H9 (cell line): Measurements from ENCODE around the gene CROCC. TPM values are rescaled to one million over a fixed set of nuclear protein-coding genes. Genes with fewer than 3 reads are reported as not detected.
A peak's percentile ranks its signal among the peaks of the same experiment; 100 is the strongest.

Experiments
- DNase-seq: peaks from one replicate; pipeline ENCODE4 v3.0.0-alpha.2; 2017
- H2AFZ ChIP-seq: one replicate; pipeline ENCODE4 v1.6.1; 2013; ENCODE audit warnings: mild to moderate bottlenecking, low read length, control low read depth, moderate library complexity
- H2AK5ac ChIP-seq: 2 replicates; pipeline ENCODE4 v1.6.1; 2013; ENCODE audit warnings: low read length, control low read depth, mixed read lengths; ENCODE audit not compliant: insufficient read length
- H2BK120ac ChIP-seq: one replicate; pipeline ENCODE4 v1.6.1; 2013; ENCODE audit warnings: low read depth, mild to moderate bottlenecking, low read length, control low read depth, inconsistent platforms; ENCODE audit not compliant: poor library complexity, severe bottlenecking
- H2BK12ac ChIP-seq: 2 replicates; pipeline ENCODE4 v1.6.1; 2013; ENCODE audit warnings: low read length, control low read depth, mixed read lengths, low read depth; ENCODE audit not compliant: insufficient read length
- H2BK15ac ChIP-seq: 2 replicates; pipeline ENCODE4 v1.6.1; 2013; ENCODE audit warnings: low read depth, low read length, control low read depth
- H2BK20ac ChIP-seq: one replicate; pipeline ENCODE4 v1.6.1; 2013; ENCODE audit warnings: low read depth, mild to moderate bottlenecking, low read length, control low read depth, inconsistent platforms; ENCODE audit not compliant: poor library complexity, severe bottlenecking
- H2BK5ac ChIP-seq: 2 replicates; pipeline ENCODE4 v1.6.1; 2013; ENCODE audit warnings: low read length, control low read depth, mixed read lengths; ENCODE audit not compliant: insufficient read length
- H3K14ac ChIP-seq: 2 replicates; pipeline ENCODE4 v1.6.1; 2013; ENCODE audit warnings: low read length, control low read depth; ENCODE audit not compliant: insufficient read depth
- H3K18ac ChIP-seq: 2 replicates; pipeline ENCODE4 v1.6.1; 2013; ENCODE audit warnings: low read depth, mild to moderate bottlenecking, mixed read lengths, low read length, control low read depth; ENCODE audit not compliant: insufficient read length
- H3K23ac ChIP-seq: 2 replicates; pipeline ENCODE4 v1.6.1; 2013; ENCODE audit warnings: low read length, control low read depth, mixed read lengths, low read depth; ENCODE audit not compliant: insufficient read length
- H3K23me2 ChIP-seq: 2 replicates; pipeline ENCODE4 v1.6.1; 2013; ENCODE audit warnings: low read depth, mild to moderate bottlenecking, mixed read lengths, low read length, control low read depth; ENCODE audit not compliant: insufficient read length, poor library complexity, severe bottlenecking
- H3K27ac ChIP-seq: 2 replicates; pipeline ENCODE4 v1.5.1; 2013; ENCODE audit warnings: low read length, control low read depth, mixed read lengths, low read depth; ENCODE audit not compliant: insufficient read length
- H3K27me3 ChIP-seq: 2 replicates; pipeline ENCODE4 v1.6.1; 2013; ENCODE audit warnings: low read length, control low read depth, inconsistent platforms; ENCODE audit not compliant: insufficient read depth
- H3K4ac ChIP-seq: 2 replicates; pipeline ENCODE4 v1.6.1; 2013; ENCODE audit warnings: low read depth, mild to moderate bottlenecking, control low read depth, inconsistent platforms, low read length, moderate library complexity
- H3K4me1 ChIP-seq: 2 replicates; pipeline ENCODE4 v1.6.1; 2013; ENCODE audit warnings: low read length, control low read depth, inconsistent platforms; ENCODE audit not compliant: insufficient read depth
- H3K4me2 ChIP-seq: 2 replicates; pipeline ENCODE4 v1.6.1; 2013; ENCODE audit warnings: low read length, control low read depth, mixed read lengths; ENCODE audit not compliant: insufficient read length, insufficient read depth
- H3K56ac ChIP-seq: 2 replicates; pipeline ENCODE4 v1.6.1; 2013; ENCODE audit warnings: low read depth, mild to moderate bottlenecking, mixed read lengths, low read length, control low read depth; ENCODE audit not compliant: insufficient read length
- H3K79me1 ChIP-seq: 2 replicates; pipeline ENCODE4 v1.6.1; 2013; ENCODE audit warnings: low read depth, mild to moderate bottlenecking, moderate library complexity, low read length, control low read depth, inconsistent platforms; ENCODE audit not compliant: insufficient read depth, poor library complexity, severe bottlenecking
- H3K79me2 ChIP-seq: 2 replicates; pipeline ENCODE4 v1.6.1; 2013; ENCODE audit warnings: low read length, control low read depth, inconsistent platforms; ENCODE audit not compliant: insufficient read depth
- H3K9ac ChIP-seq: 2 replicates; pipeline ENCODE4 v1.6.1; 2013; ENCODE audit warnings: low read length, control low read depth, mixed read lengths; ENCODE audit not compliant: insufficient read length; ENCODE audit errors: extremely low read depth
- H3K9me3 ChIP-seq: one replicate; pipeline ENCODE4 v1.6.1; 2013; ENCODE audit warnings: low read depth, low read length, inconsistent platforms; ENCODE audit not compliant: control insufficient read depth
- H3T11ph ChIP-seq: one replicate; pipeline ENCODE4 v1.6.1; 2013; ENCODE audit warnings: mild to moderate bottlenecking, low read length, control low read depth, inconsistent platforms
- H4K20me1 ChIP-seq: one replicate; pipeline ENCODE4 v1.6.1; 2013; ENCODE audit not compliant: control insufficient read depth, insufficient read length, insufficient read depth
- H4K5ac ChIP-seq: 2 replicates; pipeline ENCODE4 v1.6.1; 2013; ENCODE audit warnings: low read depth, mild to moderate bottlenecking, mixed read lengths, low read length, control low read depth; ENCODE audit not compliant: insufficient read length
- H4K8ac ChIP-seq: replicated peaks from 2 replicates; pipeline ENCODE4 v1.6.1; 2013; ENCODE audit warnings: low read length, control low read depth, mixed read lengths, low read depth; ENCODE audit not compliant: insufficient read length
- H4K91ac ChIP-seq: 2 replicates; pipeline ENCODE4 v1.6.1; 2013; ENCODE audit warnings: low read depth, mild to moderate bottlenecking, moderate library complexity, mixed read lengths, low read length, control low read depth; ENCODE audit not compliant: insufficient read length
- H3K27ac Mint-ChIP-seq, 3 experiments: 2 replicates in 2 of 3; 3 replicates in 1 of 3; pipeline ENCODE4 v1.8.0; 2020 to 2021; ENCODE audit warnings: mixed read lengths in 3 of 3, mild to moderate bottlenecking in 1 of 3, moderate library complexity in 1 of 3
- H3K27me3 Mint-ChIP-seq: 2 replicates; pipeline ENCODE4 v1.8.0; 2021; ENCODE audit warnings: low read depth, mild to moderate bottlenecking, moderate library complexity, mixed read lengths
- H3K36me3 Mint-ChIP-seq, 3 experiments: 2 replicates in 2 of 3; 3 replicates in 1 of 3; pipeline ENCODE4 v1.8.0; 2020 to 2021; ENCODE audit warnings: low read depth in 3 of 3, mixed read lengths in 3 of 3; ENCODE audit not compliant: insufficient read depth in 1 of 3
- H3K4me1 Mint-ChIP-seq, 2 experiments: 2 replicates each; pipeline ENCODE4 v1.8.0; 2020; ENCODE audit warnings: mixed read lengths in 2 of 2
- H3K4me3 Mint-ChIP-seq, 2 experiments: 2 replicates in 1 of 2; 3 replicates in 1 of 2; pipeline ENCODE4 v1.8.0; 2020 to 2021; ENCODE audit warnings: mild to moderate bottlenecking in 2 of 2, mixed read lengths in 2 of 2, moderate library complexity in 1 of 2
- H3K9me3 Mint-ChIP-seq, 2 experiments: 2 replicates in 1 of 2; 3 replicates in 1 of 2; pipeline ENCODE4 v1.8.0; 2020; ENCODE audit warnings: mild to moderate bottlenecking in 2 of 2, mixed read lengths in 2 of 2, moderate library complexity in 1 of 2
- CTCF ChIP-seq: fragments of 200-600 bp; sonication (generic); conservative IDR thresholded peaks from 3 replicates; pipeline ENCODE4 v1.8.0; 2021; ENCODE audit warnings: antibody characterized with exemption, mild to moderate bottlenecking
- WGBS: extraction: QIAGEN DNeasy Blood & Tissue Kit; methylation state at CpG from one replicate; pipeline ENCODE4 v1.1.7; 2013; ENCODE audit warnings: missing lambda C conversion rate, low lambda C conversion rate, mixed read lengths; ENCODE audit not compliant: insufficient read length; ENCODE audit errors: extremely low coverage; 5-methylcytosine and 5-hydroxymethylcytosine counted together
- total RNA-seq: library from RNA; stranded (reverse); gene quantifications from 2 replicates; pipeline ENCODE4 v1.2.1, GENCODE V29; 2021

Gene CROCC
- total RNA-seq, 1 experiment from 2014 or later = 40.7 TPM

- H2BK5ac ChIP-seq = no peak overlapping the region
- no peak overlapping the region for H3K18ac ChIP-seq
- H3K23ac ChIP-seq = no peak overlapping the region
- no peaks in the 10 kb centered on the region for H3K9me3 ChIP-seq
- no peaks in the 10 kb centered on the region for H3K9me3 Mint-ChIP-seq
- H2BK15ac ChIP-seq = no peak overlapping the region
- H3K27me3 Mint-ChIP-seq = no peaks in the 10 kb centered on the region
- no peak overlapping the region for H4K8ac ChIP-seq
- H3T11ph ChIP-seq = no peak overlapping the region
- H2BK120ac ChIP-seq = no peak overlapping the region
- TF ChIP-seq CTCF = peak; percentile 46
- H3K79me2 ChIP-seq = no peaks in the 10 kb centered on the region
- H3K23me2 ChIP-seq = no peaks in the 10 kb centered on the region
- no peak overlapping the region for H3K9ac ChIP-seq
- H4K5ac ChIP-seq = no peak overlapping the region
- no peak overlapping the region for H4K91ac ChIP-seq
- peaks cover 15 to 60% (median 48%) of the 10 kb centered on the region in 3 experiments for H3K36me3 Mint-ChIP-seq
- no peak overlapping the region for H3K4me3 Mint-ChIP-seq
- no peaks in the 10 kb centered on the region for H3K79me1 ChIP-seq
- whole genome bisulfite sequencing = no CpG with 5 or more reads among the region's 8 CpGs
- no peak overlapping the region for H3K56ac ChIP-seq
- no peaks in the 10 kb centered on the region for H3K27me3 ChIP-seq
- no peak overlapping the region for H2AK5ac ChIP-seq
- no peaks in the 10 kb centered on the region for H3K4me1 Mint-ChIP-seq
- no peak overlapping the region for H2BK20ac ChIP-seq
- no peak overlapping the region for H3K4ac ChIP-seq
- H3K4me2 ChIP-seq = no peak overlapping the region
- H3K4me1 ChIP-seq = no peaks in the 10 kb centered on the region
- H3K27ac Mint-ChIP-seq = no peak overlapping the region
- no peak overlapping the region for H3K27ac ChIP-seq
- no peak overlapping the region for H2AFZ ChIP-seq
- no peak for DNase-seq
- no peak overlapping the region for H2BK12ac ChIP-seq
- H3K14ac ChIP-seq = no peak overlapping the region
- no peaks in the 10 kb centered on the region for H4K20me1 ChIP-seq
These were observed 78.1 kb downstream of the CROCC start for GRCh38 chr1:16999863-17000262.
